GM21526 (cell line): ENCODE results near the gene MVD.

Experiments used
- ATAC-seq: cut with Tn5 transposase; IDR thresholded peaks from one replicate; pipeline ENCODE4 v1.9.1; 2021; ENCODE audit warnings: moderate library complexity; ENCODE audit not compliant: unreplicated experiment, low FRiP score

MVD gene

DNA sequence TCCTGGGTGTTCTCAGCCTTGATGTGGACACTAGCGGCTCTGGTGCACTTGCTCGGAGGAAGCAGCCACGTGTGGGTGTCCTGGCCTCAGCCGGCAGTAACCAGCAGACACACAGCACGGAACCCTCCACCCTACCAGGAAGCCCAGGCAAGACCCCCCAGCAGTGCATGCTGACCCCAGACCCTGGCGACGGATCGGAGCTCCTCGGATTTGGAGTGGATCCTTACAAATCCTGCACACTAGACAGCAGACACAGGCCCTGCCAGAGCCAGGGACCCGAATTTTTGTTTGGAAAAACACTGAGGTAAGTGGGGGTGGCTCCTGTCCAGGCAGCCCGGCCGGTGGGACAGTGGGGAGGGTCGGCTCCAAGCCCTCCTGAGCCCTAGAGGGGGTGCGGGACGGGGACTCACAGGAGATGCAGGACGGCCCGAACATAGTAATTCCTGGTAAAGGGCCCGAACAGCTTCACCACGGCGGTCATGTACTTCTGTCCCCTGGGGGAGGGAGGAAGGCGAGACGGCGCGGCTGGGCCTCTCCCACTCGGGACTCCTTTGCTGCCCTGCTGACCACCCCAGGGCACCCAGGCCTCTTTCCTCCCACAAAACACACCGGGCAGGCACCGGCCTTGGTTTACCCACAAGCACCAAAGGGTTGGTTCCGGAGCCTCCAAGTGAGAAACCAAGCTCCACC lies 16.4 kb downstream of the MVD start:
- ATAC-seq, result no peak

DNA sequence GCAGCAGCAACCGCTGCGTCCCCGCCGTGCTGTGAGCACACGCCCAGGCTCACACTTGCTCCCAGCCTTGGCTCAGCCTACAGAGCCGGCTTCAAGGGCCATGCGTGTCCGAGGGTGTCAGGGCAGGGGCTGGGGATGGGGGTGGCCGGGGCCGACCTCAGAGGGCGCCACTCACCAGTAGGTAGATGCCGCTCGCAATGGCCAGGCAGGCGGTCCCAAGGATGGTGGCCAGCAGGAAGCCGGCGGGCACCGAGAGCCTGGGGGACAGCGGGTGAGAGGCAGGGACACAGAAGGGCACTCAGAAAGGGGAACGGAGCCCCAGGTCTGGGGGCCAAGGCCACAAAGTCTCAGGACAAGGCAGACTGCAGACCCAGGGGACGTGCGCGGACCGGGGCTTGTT lies 16.9 kb downstream of the MVD start:
- ATAC-seq, result no peak

DNA sequence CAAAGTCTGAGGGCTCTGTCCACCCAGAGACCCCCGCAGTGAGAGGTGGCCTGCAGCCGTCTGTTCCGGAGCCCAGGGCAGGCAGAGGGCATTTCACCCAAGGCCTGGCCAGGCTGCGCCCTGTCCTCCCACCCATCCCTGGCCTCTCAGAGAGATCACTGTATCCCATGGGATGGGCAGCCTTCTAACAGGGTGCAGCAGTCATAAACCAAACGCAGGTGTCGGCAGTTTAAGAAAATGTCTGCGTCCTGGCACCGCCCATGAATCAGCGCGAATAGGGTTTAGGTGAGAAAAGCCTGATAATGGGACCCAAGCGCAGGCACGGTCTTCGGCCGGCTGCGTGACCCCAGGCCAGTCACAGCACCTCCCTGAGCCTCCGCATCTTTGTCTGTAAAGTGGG lies 17.4 kb downstream of the MVD start:
- no peak for ATAC-seq

DNA sequence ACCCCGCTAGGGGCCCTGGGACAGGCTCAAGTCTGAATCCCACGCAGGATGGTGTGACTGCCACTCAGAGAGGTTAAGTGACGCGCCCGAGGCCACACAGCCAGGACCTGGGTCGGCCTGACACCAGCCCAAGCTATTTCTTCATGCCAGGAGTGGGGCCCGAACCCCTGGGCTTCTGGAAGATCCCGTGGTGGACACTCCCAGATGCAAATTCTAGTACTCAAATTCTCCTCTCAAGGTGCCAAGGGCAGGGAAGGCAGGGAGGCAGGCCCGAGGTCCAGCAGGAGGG lies 19.3 kb downstream of the MVD start:
- no peak for ATAC-seq

DNA sequence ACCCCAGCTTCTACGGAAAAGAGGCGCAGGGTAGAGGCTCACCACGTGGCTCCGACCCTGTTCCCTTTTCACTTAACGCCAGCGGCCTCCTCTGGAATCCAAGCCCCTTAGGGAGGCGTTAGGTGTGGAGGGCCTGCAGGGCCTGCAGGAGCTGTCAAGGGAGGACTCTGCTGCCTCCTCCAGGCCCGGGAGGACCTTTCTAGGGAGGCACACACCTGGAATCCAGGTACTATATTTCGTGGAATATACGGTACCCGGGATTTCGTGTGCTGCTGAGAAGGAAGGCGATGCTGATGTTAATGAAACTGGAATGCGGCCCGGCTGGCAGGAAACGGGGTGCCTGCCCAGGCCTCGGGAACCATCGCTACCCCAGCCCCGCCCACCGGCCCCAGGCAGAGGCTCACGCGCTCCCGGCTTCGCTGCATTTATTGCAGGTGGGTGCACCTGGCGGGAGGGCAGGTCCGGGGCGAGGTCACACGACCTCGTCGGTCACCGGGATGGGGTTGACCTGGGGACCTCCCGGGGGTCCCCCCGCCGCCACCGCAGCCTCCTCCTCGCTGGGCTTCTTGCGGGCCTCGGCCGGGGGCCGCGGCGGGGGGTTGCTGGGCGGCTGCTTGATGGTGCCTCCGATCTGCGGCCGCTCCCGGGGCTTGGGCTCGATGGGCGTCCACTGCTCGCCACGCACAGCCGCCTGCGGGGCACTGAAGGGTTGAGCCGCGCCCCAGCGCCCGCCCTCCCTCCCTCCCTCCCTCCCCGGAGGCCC lies 19.8 kb downstream of the MVD start:
- ATAC-seq, result no peak

DNA sequence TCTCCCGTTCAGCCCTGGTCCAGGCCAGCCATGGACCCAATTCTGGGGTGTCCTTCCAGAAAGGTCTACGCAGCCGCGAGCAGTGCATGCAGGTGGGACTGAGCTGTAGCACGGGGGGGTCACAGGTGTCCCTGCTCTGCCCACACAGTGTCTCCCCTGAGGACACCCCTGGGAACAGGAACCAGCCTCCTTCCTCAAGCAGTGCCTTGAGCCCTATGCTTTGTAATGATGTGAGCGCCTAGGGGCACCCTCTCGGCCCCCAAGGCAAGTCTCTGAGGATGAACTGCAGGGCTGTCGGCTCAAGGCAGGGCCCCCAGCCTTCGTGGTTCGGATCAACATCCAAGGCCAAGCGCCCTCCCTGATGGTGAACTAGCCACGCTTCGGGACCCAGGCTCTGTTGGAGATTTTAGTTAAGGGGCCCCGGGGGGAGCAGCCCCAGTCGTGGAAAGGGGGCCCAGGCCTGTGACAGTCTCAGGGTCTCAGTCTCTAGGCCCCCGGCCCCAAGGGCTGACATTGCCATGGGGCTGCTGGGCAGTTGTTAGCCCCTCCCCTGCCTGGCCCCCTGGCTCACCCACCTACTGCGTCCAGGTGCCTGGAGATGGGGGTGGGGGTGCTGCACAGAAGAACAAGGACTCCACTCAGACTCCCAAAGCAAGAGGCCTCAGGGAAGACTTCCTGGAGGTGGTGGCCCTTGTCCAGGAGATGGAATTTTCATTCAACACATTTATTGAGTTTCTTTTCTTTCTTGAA lies 22.2 kb downstream of the MVD start:
- no peak for ATAC-seq

DNA sequence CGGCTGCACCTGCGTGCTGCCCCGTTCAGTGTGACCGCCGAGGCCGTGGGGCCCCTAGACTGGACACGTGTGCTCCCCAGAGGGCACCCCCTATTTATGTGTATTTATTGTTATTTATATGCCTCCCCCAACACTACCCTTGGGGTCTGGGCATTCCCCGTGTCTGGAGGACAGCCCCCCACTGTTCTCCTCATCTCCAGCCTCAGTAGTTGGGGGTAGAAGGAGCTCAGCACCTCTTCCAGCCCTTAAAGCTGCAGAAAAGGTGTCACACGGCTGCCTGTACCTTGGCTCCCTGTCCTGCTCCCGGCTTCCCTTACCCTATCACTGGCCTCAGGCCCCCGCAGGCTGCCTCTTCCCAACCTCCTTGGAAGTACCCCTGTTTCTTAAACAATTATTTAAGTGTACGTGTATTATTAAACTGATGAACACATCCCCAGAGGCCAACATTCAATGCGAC lies 22.8 kb downstream of the MVD start:
- ATAC-seq, result no peak

DNA sequence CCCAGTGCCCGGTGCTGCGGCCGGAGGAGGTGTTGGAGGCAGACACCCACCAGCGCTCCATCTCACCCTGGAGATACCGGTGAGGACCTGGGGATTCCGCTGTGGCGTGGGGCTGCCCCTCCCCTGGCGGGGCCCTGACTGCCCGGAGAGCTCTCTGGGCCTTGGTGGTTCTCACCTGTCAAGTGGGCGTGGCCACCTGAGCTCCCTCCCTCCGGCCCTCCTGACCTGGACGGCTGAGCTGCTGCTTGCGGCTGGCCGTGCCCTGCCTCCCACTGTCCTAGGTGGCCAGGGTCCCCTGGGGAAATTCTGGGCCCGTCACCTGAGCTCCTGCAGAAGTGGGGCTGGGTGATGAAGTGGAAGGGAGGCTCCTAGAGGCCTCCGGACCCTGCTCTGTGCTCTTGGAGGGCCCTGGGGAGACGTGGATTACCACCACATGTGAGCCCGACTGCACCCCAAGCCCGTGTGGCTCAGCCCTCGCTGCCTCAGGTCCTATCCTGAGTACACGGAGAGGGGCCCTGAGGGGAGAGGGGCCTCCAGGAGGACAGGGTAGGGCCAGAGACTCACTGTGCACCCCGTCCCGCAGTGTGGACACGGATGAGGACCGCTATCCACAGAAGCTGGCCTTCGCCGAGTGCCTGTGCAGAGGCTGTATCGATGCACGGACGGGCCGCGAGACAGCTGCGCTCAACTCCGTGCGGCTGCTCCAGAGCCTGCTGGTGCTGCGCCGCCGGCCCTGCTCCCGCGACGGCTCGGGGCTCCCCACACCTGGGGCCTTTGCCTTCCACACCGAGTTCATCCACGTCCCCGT lies 23.5 kb downstream of the MVD start:
- no peak for ATAC-seq

DNA sequence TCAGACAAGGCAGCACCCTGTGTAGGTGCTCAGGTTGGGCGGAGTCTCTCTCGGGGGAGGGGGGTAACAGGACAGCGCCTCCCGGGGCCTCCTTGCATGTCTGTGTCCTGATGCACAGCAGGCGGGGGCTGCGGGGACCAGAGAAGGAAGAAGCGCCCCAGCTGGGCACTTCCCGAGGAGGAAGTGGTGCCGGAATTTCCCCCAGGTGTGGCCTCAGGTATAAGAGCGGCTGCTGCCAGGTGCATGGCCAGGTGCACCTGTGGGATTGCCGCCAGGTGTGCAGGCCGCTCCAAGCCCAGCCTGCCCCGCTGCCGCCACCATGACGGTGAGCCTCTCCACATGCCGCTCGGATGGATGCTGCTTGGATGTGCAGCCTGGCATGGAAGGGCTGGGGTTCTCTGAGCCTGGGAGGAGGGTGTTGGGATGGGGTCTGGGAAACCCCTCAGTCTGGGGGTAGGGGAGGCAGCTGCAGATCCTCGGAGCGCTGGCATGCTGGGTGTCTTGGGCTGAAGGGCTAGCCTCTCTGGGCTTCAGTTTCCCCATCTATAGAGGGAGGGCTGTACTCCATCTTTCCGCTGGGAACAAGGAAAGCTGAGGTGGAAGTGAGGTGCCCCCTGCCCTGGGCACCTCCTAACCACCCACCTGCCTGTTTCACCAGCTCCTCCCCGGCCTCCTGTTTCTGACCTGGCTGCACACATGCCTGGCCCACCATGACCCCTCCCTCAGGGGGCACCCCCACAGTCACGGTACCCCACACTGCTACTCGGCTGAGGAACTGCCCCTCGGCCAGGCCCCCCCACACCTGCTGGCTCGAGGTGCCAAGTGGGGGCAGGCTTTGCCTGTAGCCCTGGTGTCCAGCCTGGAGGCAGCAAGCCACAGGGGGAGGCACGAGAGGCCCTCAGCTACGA lies 24.3 kb downstream of the MVD start, which contains the start of gene IL17C:
Gene IL17C, plus strand, starts transcription at position 250 of the 908 bp plus-strand sequence. Its CDS starts 70 bp downstream, at position 320.
- ATAC-seq, result no peak

DNA sequence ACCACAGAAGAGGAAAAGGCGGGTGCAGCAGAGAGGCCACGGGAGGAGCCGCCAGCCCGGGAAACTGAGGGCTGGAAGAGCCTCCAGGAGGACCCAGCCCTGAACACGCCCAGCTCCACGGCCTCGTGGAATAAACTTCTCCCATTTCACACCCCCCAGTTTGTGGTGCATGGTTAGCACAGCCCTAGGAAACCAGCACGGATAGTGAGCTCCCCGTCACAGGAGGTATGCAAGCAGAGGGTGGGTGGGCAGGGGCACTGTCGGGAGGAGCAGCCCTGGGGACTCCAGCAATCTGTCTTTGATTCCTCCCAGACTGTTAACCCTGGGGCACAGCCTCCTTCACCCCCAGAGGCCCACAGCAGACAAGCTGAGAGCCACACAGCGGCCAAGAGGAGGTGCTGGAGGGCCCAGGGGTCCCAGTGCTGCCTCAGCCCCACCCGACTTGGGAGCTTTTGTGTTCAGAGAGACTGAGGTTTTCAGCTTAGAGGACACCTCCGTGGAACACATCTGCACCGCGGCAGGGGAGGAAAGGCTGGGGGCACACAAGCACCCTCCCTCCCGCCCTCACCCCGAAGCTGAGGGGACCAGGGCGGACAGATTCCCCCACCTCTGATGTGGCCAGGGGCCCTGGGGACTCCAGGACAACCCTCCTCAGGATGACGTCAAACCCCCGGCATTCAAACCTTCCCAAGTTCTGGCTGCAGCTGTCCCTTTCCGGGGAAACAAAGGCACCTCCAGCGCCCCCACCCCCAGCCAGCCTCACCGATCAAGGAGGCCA lies 26.2 kb downstream of the MVD start:
- no peak for ATAC-seq

DNA sequence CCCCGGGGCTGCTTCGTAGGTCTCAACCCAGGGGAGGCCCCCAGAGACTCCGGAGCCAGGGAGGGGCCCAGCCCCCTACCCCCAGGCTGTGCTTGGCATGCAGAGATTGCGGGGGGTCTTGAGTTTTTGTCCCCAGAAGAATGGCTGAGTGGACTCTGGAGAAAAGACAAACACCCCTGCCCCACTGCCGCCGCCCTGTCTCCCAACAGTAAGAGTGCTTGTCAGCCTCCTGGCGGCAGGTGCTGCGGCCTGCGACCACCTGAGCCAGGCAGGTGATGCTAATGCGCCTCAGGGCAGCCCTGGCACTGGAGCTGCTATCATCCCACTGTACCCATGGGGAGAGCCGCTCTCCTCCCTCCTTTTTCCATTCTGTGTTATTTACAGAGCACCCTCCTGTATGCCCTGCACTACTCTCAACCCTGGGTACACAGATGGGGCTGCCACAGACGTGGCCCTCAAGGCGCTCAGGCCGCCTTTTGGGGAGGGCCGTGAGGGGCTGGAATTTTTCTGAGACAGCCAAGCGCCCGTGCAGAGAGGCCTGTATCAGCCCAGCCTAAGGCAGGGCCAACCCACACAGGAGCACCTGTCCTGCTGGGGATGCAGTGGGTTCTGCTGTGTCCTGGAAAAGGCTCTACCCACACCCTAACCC lies 27.1 kb downstream of the MVD start:
- no peak for ATAC-seq

DNA sequence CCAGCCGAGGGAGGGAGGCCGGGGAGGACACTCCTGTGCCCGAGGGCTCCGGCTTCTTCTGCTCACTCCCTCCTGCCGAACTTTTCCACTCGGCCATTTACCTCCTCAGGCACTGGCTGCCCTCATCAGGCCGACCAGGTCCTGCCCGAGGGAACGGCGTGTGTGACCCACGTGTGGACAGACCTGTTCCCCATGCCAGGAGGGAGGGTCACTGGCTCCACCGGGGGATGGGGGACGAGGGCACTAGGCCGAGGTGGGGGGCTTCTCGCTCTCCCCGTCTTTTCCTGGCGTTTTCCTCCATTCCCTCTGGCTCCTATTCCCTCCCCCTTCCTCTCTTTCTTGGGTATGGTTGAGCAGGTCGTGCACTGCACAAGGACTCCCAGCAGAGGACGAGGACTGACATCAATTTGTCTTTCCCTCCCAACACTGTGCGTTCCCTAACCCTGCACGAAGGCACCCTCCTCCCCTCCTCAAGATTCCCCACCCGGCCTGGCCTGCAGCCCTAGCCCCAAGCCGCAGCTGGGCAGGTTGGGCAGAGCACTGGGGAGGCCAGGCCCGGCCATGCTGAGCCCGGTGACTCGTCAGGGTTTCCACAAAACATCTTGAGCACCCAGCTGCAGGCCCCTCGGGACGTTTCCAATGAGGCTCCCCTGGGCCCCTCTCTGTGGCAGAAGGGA lies 27.8 kb downstream of the MVD start:
- ATAC-seq, result no peak

DNA sequence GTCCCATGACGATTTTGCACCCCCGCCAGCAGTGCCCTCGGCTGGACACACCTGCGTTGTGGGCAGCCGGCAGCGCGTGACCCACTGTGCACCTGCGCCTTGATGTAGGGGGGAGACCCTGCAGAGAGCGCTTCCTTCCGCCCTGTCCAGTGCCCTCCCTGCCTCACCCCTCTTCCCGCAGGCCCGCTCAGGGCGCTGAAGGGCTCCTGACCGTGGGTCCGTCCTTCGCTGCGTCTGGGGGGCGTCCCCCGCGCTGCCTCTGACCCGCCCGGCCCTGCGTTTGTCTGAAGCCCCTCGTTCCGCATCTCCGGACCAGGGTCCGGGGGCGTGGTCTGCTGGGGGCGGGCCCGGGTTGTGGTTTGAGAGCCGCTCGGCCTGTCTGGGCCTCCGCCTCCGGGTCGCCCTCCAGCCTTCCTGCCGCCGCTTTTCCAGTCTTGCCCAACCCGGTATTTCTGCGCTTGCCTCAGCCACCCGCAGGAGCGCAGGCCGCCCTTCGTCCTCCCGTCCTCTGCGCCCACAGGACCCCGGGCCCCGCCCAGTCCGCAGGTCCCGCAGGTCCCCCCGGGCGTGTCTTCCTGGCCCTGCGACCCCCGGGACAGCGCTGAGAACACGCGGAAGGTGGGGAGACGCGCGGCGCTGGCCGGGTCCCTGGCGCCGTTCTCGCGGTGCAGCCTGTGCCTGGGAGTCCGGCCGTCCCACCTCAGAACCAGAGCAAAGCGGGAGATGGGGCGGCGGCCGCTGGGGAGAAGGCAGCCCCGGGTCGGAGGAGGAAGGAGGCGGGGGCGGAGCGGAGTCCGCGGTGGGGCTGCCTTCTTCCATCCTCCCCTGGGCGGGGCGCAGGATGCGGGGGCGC lies 28.5 kb downstream of the MVD start:
- ATAC-seq, result no peak

DNA sequence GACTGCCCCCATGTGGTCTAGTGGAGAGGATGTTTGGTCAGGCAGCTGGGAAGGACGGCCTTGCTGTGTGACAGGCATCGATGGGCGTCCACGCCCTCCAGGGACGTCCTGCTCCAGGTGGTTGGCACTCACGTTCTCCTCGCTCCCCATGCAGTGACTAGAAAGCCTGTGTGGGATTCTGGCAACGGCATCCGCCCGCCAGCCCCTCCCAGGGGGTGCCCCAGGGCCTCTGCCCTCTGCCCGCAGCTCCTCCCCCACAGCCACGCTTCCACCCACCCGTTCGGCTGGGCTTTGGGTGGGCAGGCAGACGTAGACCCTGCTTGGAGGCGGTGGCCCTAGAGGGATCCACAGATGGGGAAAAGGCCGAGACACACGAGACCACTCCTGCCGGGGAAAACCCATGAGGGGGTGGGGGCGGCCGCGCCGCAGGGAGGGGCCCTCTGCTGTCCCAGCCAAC lies 29.2 kb downstream of the MVD start:
- ATAC-seq, result no peak

DNA sequence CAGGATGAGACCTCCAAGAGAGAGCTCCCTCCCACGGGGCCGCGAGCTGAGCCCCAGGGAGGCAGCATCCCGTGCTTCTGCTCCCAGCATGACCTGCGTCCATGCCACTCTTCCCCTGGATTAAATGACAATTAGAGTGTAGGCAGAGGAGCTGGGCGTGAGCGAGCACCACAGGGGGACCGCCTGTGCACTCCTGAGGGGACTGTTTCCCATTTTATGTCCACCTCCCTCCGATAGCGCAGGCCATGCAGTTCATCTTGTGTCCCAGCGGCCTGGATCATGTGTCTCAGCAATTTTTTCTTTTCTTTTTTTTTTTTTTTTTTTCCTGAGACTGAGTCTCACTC lies 30.3 kb downstream of the MVD start:
- no peak for ATAC-seq

DNA sequence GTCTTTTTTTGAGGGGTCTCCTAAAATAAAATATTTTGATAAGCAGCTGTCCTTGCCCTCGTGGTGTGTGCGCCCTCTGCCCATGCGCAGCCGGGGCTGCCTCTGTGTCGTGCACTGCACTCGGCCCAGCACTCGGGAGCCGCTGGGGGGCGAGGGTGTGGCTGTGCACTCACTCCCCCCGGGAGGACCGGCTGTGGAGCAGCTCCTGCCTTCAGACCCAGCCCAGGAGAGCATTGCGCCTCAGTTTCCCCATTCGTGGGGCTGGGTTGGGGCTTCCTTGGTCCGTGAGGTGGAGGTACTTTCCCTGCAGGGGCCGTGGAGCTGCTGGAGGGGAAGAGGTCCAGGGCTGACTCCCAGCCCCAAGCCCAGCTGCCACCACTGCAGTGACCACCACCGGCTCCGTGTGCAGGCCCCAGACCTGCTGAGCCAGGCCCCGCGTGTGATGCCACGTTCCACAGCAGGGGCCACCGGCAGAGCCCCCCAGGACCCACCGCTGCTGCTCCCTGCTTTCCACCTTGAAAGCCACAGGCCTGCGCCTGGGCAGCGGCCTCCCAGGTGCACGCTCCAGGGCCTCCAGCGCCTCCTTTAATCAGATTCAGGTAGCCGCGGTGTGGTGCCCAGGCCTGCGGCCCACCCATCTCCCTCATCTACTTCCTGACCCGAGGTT lies 30.8 kb downstream of the MVD start:
- ATAC-seq, result no peak

DNA sequence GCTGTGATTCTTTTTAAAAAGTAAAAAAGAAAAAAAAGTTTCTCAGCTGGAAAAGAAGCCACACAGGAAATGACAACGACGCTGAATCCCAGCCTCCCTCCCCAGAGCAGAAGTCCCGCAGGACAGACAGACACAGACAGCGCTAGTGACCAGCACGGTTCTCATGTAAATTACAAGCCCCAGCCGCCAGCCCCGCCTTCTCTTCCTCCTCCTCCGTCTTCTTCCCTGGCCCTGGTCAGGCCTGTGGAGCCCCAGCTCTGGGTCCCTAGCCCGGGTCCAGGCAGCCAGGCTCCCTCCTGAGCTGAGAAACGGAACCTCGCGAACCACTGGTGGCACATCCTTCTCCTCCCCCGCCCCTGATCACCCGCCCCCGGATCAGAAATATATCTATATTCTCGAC lies 31.5 kb downstream of the MVD start:
- ATAC-seq, result no peak
